Lower lobe of right lung (tissue), 2 donors: ENCODE results near the gene BRD2. TPM values are rescaled to one million over a fixed set of nuclear protein-coding genes. Genes with fewer than 3 reads are reported as not detected.

Experiments used
- ATAC-seq, 2 donors: fragments of 200-7000 bp; cut with Tn5 transposase; one replicate each; pipeline ENCODE4 v1.9.1; 2020 to 2022; ENCODE audit warnings: mild to moderate bottlenecking in 2 of 2, moderate library complexity in 2 of 2
- DNase-seq: peaks from one replicate; pipeline ENCODE4 v3.0.0-alpha.2; 2020
- H3K27ac ChIP-seq: fragments of 200-600 bp; one replicate; pipeline ENCODE4 v1.8.0; 2022
- H3K27me3 ChIP-seq: fragments of 200-600 bp; one replicate; pipeline ENCODE4 v1.8.0; 2022; ENCODE audit warnings: low read depth
- H3K36me3 ChIP-seq: fragments of 200-600 bp; one replicate; pipeline ENCODE4 v1.8.0; 2022; ENCODE audit warnings: mild to moderate bottlenecking
- H3K4me1 ChIP-seq: fragments of 200-600 bp; one replicate; pipeline ENCODE4 v1.8.0; 2022
- H3K4me3 ChIP-seq: fragments of 200-600 bp; one replicate; pipeline ENCODE4 v1.8.0; 2022; ENCODE audit warnings: mild to moderate bottlenecking
- H3K9me3 ChIP-seq: fragments of 200-600 bp; one replicate; pipeline ENCODE4 v1.8.0; 2022
- intact Hi-C: fragments of 100-400 bp; cut with DNase I; formaldehyde crosslinking; loops from one replicate; pipeline ENCODE4 v1.11.0; 2022
- total RNA-seq: library from RNA; stranded (reverse); fragmentation: NEBNext Ultra II Directional; extraction: Animal tissue kit (Norgen Biotek cat#: 25700); gene quantifications from one replicate; pipeline ENCODE4 v1.2.1, GENCODE V29; 2021
- TF ChIP-seq, protein P1 (sequence below): fragments of 200-600 bp; IDR thresholded peaks from one replicate; pipeline ENCODE4 v1.8.0; 2022; ENCODE audit warnings: antibody characterized with exemption, mild to moderate bottlenecking
- donor health status: DM: no; HTN: yes; CAD: no; lungs with severe emphysema.

BRD2 gene
- total RNA-seq, 1 donor from 2014 or later, result 173 TPM

- Histone ChIP-seq H3K27me3 (no peaks in the 10 kb centered on the region), H3K4me1 (no peaks in the 10 kb centered on the region), H3K9me3 (no peaks in the 10 kb centered on the region), H3K27ac (peak overlapping the region; percentile 9), H3K36me3 (peaks cover 21% of the 10 kb centered on the region), H3K4me3 (no peak overlapping the region)
- peak; percentile 80 for DNase-seq
- ATAC-seq, result peak; percentile 76 to 87
- intact Hi-C loops, result loop anchor here (10.0 kb wide), 1 partner anchor 51 kb away; no protein-coding TSS in a partner anchor
- TF ChIP-seq, protein P1, sequence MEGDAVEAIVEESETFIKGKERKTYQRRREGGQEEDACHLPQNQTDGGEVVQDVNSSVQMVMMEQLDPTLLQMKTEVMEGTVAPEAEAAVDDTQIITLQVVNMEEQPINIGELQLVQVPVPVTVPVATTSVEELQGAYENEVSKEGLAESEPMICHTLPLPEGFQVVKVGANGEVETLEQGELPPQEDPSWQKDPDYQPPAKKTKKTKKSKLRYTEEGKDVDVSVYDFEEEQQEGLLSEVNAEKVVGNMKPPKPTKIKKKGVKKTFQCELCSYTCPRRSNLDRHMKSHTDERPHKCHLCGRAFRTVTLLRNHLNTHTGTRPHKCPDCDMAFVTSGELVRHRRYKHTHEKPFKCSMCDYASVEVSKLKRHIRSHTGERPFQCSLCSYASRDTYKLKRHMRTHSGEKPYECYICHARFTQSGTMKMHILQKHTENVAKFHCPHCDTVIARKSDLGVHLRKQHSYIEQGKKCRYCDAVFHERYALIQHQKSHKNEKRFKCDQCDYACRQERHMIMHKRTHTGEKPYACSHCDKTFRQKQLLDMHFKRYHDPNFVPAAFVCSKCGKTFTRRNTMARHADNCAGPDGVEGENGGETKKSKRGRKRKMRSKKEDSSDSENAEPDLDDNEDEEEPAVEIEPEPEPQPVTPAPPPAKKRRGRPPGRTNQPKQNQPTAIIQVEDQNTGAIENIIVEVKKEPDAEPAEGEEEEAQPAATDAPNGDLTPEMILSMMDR, result peak; percentile 85
These were observed 34.7 kb upstream of the BRD2 start for GRCh38 chr6:32933661-32934085.

DNA sequence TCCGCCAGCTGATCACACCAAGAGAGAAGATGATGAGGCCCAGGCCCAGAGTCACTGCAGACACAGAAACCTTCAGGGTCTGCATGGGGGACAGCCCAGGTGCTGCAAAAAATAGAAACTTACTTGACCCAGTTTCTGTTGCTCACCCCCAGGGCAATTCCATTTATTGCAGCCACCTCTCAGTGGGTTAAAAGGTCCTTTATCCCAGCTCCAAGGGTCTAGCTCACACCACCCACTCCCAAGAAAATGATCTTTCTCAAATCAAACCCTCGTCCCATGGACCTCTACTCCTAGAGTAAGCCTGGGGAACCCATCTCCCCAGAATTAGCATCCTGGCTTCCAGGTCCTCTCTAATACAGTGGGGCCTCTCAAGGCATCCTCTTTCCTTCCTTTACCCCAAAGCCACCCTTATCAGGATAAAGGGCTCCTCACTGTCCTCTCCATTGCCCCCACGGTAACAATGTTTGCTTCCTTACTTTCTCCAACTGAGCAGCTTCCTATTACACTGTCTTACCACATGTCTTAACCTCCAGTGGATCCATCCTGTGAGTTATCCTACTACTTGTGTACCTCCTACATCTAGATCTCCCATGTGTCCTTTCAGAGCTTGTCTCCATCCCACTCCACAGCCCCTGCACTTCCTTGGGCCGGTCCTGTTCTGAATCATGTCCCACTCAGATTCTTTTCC is 32.7 kb upstream of the BRD2 start:
- H3K9me3 ChIP-seq, result no peaks in the 10 kb centered on the region
- H3K4me3 ChIP-seq, result no peak overlapping the region
- intact Hi-C loops, result loop anchor here (10.0 kb wide), 1 partner anchor 49 kb away; no protein-coding TSS in a partner anchor
- TF ChIP-seq, protein P1, result no peak
- DNase-seq, result no peak
- no peak for ATAC-seq
- peaks cover 21% of the 10 kb centered on the region for H3K36me3 ChIP-seq
- peak overlapping the region; percentile 21 for H3K27ac ChIP-seq
- no peaks in the 10 kb centered on the region for H3K27me3 ChIP-seq
- peaks cover 9% of the 10 kb centered on the region for H3K4me1 ChIP-seq

DNA sequence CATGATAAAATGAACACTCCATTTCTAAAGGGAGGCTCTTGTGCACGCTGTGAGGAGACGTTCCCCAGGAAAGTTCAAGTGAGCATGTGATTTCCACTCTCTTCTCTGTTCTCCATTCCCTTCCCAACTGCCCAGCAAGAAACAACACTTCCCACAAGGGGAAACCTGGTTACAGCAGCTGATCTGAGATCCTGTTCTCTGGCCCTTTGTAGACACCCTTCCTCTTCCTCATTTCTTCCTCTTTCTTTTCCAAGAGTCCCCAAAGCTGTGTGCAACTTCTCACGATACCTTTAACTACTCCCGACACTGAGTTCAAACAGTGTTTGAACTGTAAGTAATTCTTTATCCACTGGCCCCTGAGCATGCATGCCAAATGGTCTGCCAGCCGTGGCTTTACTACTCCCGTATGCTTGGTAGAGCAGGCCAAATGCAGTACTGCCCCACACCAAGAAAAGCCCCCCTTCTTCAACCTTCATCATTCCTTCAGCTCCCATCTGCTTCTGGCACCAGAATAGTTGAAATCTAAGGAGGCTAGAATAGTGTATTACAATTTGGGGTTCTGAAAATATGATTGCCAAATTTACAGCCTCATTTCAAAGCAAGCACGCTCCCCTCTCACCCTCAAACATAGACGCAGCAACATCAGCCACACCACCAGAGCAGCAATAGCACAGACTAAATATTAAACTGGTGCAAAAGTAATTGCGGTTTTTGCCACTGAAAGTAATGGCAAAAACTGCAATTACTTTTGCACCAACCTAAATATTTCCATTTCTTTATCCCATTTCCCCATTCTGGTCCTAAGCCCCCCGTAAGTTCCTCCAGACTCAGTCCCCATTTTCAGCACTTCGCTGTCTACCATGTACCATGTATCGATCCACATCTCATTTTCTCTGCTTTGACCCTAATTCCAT is 31.9 kb upstream of the BRD2 start:
- intact Hi-C loops, result loop anchor here (10.0 kb wide), 1 partner anchor 48 kb away; no protein-coding TSS in a partner anchor
- peaks cover 21% of the 10 kb centered on the region for H3K36me3 ChIP-seq
- H3K4me3 ChIP-seq, result no peak overlapping the region
- no peaks in the 10 kb centered on the region for H3K9me3 ChIP-seq
- peak overlapping the region; percentile 71 for H3K27ac ChIP-seq
- DNase-seq (no peak), ATAC-seq (no peak)
- no peaks in the 10 kb centered on the region for H3K27me3 ChIP-seq
- TF ChIP-seq, protein P1, result no peak
- peaks cover 15% of the 10 kb centered on the region for H3K4me1 ChIP-seq

DNA sequence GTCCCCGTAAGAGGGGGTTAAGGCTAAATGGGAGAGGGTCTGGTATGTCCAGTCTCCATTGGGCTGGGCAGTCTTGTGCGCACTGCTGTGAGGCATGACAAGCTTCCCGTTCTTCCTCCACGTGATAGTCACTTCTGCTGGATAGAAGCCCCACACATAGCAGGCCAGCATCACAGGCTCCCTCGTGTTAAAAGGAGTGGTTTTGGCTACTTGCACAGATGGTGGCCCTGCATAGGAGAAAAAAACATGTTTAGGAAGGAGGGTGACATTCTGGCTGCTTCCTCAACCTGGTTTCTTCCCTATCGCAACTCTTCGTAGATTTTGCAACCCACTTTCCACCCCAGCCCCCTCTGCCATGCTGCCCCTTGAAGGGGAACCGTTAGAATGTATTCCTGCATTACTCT is 31.2 kb upstream of the BRD2 start:
- intact Hi-C loops, result loop anchor here (10.0 kb wide), 1 partner anchor 48 kb away; no protein-coding TSS in a partner anchor
- Histone ChIP-seq H3K27me3 (no peaks in the 10 kb centered on the region), H3K36me3 (peaks cover 21% of the 10 kb centered on the region), H3K4me3 (no peak overlapping the region), H3K9me3 (no peaks in the 10 kb centered on the region), H3K4me1 (peaks cover 22% of the 10 kb centered on the region), H3K27ac (peak overlapping the region; percentile 71)
- DNase-seq, result peak; percentile 61
- peak in 1 of 2 donors; percentile 37 for ATAC-seq
- TF ChIP-seq, protein P1, result no peak

DNA sequence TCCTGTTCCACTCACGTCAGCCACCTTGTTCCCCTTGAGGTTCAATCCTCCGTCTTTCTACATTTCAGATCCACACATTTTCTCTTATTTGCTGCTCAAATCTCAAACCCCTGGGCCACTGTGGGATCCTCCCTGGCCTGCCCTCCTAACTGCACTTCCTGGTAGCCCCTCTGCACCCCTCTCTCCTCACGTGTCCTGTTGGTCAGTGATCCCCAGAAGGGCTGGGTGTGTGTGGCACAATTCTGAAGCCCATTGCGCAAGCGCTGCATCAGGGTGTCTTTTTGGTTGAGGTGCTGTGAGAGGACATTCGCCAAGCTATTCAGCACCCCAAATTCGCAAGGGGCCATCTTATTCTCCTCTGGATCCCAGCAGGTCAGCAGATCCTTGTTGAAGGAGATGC is 29.9 kb upstream of the BRD2 start:
- peaks cover 33% of the 10 kb centered on the region for H3K4me1 ChIP-seq
- peaks cover 21% of the 10 kb centered on the region for H3K36me3 ChIP-seq
- ATAC-seq (no peak), DNase-seq (no peak)
- no peak overlapping the region for H3K27ac ChIP-seq
- no peaks in the 10 kb centered on the region for H3K27me3 ChIP-seq
- peak overlapping the region; percentile 56 for H3K4me3 ChIP-seq
- H3K9me3 ChIP-seq, result no peaks in the 10 kb centered on the region
- TF ChIP-seq, protein P1, result no peak
- intact Hi-C loops, result loop anchor here (10.0 kb wide), 1 partner anchor 46 kb away; no protein-coding TSS in a partner anchor
